GM23338 (cell line): Measurements from ENCODE around the gene ZFAND6. TPM values are rescaled to one million over a fixed set of nuclear protein-coding genes. Genes with fewer than 3 reads are reported as not detected.

Experiments used
- ATAC-seq: fragments of 200-7000 bp; cut with Tn5 transposase; 3 replicates; pipeline ENCODE4 v1.9.1; 2020
- DNase-seq: peaks from one replicate; pipeline ENCODE4 v3.0.0-alpha.2; 2015; ENCODE audit warnings: low spot score
- H2AFZ ChIP-seq: fragments of 200-600 bp; sonication (generic); 2 replicates; pipeline ENCODE4 v1.8.0; 2016; ENCODE audit warnings: antibody characterized with exemption, mild to moderate bottlenecking, moderate library complexity
- H3F3A ChIP-seq: fragments of 200-600 bp; sonication (generic); replicated peaks from 2 replicates; pipeline ENCODE4 v1.8.0; 2017; ENCODE audit warnings: antibody characterized with exemption, mixed run types, low read depth
- H3K27ac ChIP-seq: fragments of 200-600 bp; sonication (generic); 2 replicates; pipeline ENCODE4 v1.6.1; 2016; ENCODE audit warnings: low read depth
- H3K27me3 ChIP-seq: fragments of 200-600 bp; sonication (generic); 2 replicates; pipeline ENCODE4 v1.8.0; 2016; ENCODE audit warnings: mild to moderate bottlenecking, mixed run types, moderate library complexity; ENCODE audit not compliant: insufficient read depth
- H3K36me3 ChIP-seq: fragments of 200-600 bp; sonication (generic); 2 replicates; pipeline ENCODE4 v1.8.0; 2016; ENCODE audit warnings: mild to moderate bottlenecking; ENCODE audit not compliant: insufficient read depth
- H3K4me1 ChIP-seq: fragments of 200-600 bp; sonication (generic); 2 replicates; pipeline ENCODE4 v1.8.0; 2016; ENCODE audit warnings: mild to moderate bottlenecking, moderate library complexity; ENCODE audit not compliant: insufficient read depth
- H3K4me2 ChIP-seq: fragments of 200-600 bp; sonication (generic); 2 replicates; pipeline ENCODE4 v1.7.1; 2017; ENCODE audit warnings: mixed run types
- H3K4me3 ChIP-seq: fragments of 200-600 bp; sonication (generic); 2 replicates; pipeline ENCODE4 v1.6.1; 2016; ENCODE audit warnings: mixed run types
- H3K79me2 ChIP-seq: fragments of 200-600 bp; sonication (generic); replicated peaks from 2 replicates; pipeline ENCODE4 v1.8.0; 2017; ENCODE audit warnings: mild to moderate bottlenecking; ENCODE audit not compliant: insufficient read depth
- H3K9me2 ChIP-seq: fragments of 200-600 bp; sonication (generic); 2 replicates; pipeline ENCODE4 v1.8.0; 2017; ENCODE audit not compliant: insufficient read depth
- H4K20me1 ChIP-seq: fragments of 200-600 bp; sonication (generic); replicated peaks from 2 replicates; pipeline ENCODE4 v1.8.0; 2017; ENCODE audit warnings: mild to moderate bottlenecking; ENCODE audit not compliant: insufficient read depth
- H3K27ac Mint-ChIP-seq: 2 replicates; pipeline ENCODE4 v1.8.0; 2020; ENCODE audit warnings: inconsistent platforms, mild to moderate bottlenecking, moderate library complexity, mixed read lengths
- H3K27me3 Mint-ChIP-seq: 3 replicates; pipeline ENCODE4 v1.8.0; 2022; ENCODE audit warnings: low read depth, mild to moderate bottlenecking, moderate library complexity, mixed read lengths, inconsistent platforms; ENCODE audit not compliant: insufficient read depth, poor library complexity
- H3K36me3 Mint-ChIP-seq: 3 replicates; pipeline ENCODE4 v1.8.0; 2021; ENCODE audit warnings: low read depth, mild to moderate bottlenecking, inconsistent platforms, moderate library complexity, mixed read lengths
- H3K4me1 Mint-ChIP-seq: 3 replicates; pipeline ENCODE4 v1.8.0; 2020; ENCODE audit warnings: mild to moderate bottlenecking, inconsistent platforms, mixed read lengths
- H3K4me3 Mint-ChIP-seq: 3 replicates; pipeline ENCODE4 v1.8.0; 2021; ENCODE audit warnings: moderate library complexity, mild to moderate bottlenecking, inconsistent platforms, mixed read lengths
- H3K9me3 Mint-ChIP-seq: 3 replicates; pipeline ENCODE4 v1.8.0; 2020; ENCODE audit warnings: moderate library complexity, mild to moderate bottlenecking, inconsistent platforms, mixed read lengths
- CREB1 ChIP-seq: fragments of 250-450 bp; sonication (Bioruptor Pico); IDR thresholded peaks from 2 replicates; pipeline ENCODE4 v1.5.0; 2020; ENCODE audit warnings: low read depth, mild to moderate bottlenecking, moderate library complexity
- CTCF ChIP-seq, 2 experiments: fragments of 200-600 bp in 1 of 2; sonication (generic) in 1 of 2; conservative IDR thresholded peaks; 2 replicates each; pipeline versions ENCODE4 v1.5.1 to v1.6.1; 2016 to 2017; ENCODE audit warnings: antibody characterized with exemption in 2 of 2, low read depth in 2 of 2, mild to moderate bottlenecking in 2 of 2, moderate library complexity in 1 of 2
- ZNF114 ChIP-seq: fragments of 250-450 bp; sonication (Bioruptor Pico); IDR thresholded peaks from 2 replicates; pipeline ENCODE4 v1.5.0; 2020; ENCODE audit warnings: mild to moderate bottlenecking, moderate library complexity
- ZNF331 ChIP-seq: fragments of 250-450 bp; sonication (Bioruptor Pico); IDR thresholded peaks from 2 replicates; pipeline ENCODE4 v1.5.0; 2020; ENCODE audit warnings: low read depth, mild to moderate bottlenecking, moderate library complexity
- polyA plus RNA-seq: library from polyadenylated mRNA; unstranded; fragments of >200 nt; fragmentation: Nextera tagmentation; extraction: Ambion mirVana; gene quantifications from 2 replicates; pipeline ENCODE4 v1.2.1, GENCODE V29; 2016
- total RNA-seq: library from RNA; depleted of rRNA; stranded (reverse); fragments of >200 nt; shearing (Covaris generic); gene quantifications from 2 replicates; pipeline ENCODE4 v1.2.3, GENCODE V29; 2014

The ZFAND6 gene
- total and polyA plus RNA-seq, 2 experiments from 2014 or later = 205 to 292 TPM

- H3K36me3 ChIP-seq = no peaks in the 10 kb centered on the region
- H3K9me2 ChIP-seq = 0 out of 2 replicates have a peak, but pooled peaks cover 4% of the 10 kb centered on the region
- H4K20me1 ChIP-seq = no peaks in the 10 kb centered on the region
- Mint-ChIP-seq H3K4me3 (no peak overlapping the region), H3K9me3 (peaks cover 6% of the 10 kb centered on the region), H3K27ac (no peak overlapping the region), H3K27me3 (peaks cover 2% of the 10 kb centered on the region), H3K36me3 (no peaks in the 10 kb centered on the region), H3K4me1 (no peaks in the 10 kb centered on the region)
- no peaks in the 10 kb centered on the region for H3K4me1 ChIP-seq
- H3K79me2 ChIP-seq = no peaks in the 10 kb centered on the region
- TF ChIP-seq CREB1 (CRISPR knock-in tag) = no peak
- H3K27ac ChIP-seq = no peak overlapping the region
- no peaks in the 10 kb centered on the region for H3F3A ChIP-seq
- DNase-seq (no peak), ATAC-seq (no peak)
- no peak overlapping the region for H2AFZ ChIP-seq
- H3K4me2 ChIP-seq = no peak overlapping the region
- no peaks in the 10 kb centered on the region for H3K27me3 ChIP-seq
- no peak overlapping the region for H3K4me3 ChIP-seq
These were observed 38.7 kb upstream of the ZFAND6 start for GRCh38 chr15:80020731-80021130.

- H3K27me3 ChIP-seq = no peaks in the 10 kb centered on the region
- H3K9me2 ChIP-seq = peaks cover 12% of the 10 kb centered on the region; the same call in 1 of the 2 replicates
- H3K27me3 Mint-ChIP-seq = no peaks in the 10 kb centered on the region
- DNase-seq = no peak
- no peaks in the 10 kb centered on the region for H4K20me1 ChIP-seq
- TF ChIP-seq CTCF (conservative IDR thresholded peaks at IDR 0.05; ENCODE audit: low read depth in 2 of 2) = no peak
- H3K27ac ChIP-seq = no peak overlapping the region
- no peak for ATAC-seq
- H3K9me3 Mint-ChIP-seq = no peaks in the 10 kb centered on the region; the same call in 2 of the 3 replicates
- no peak overlapping the region for H3K27ac Mint-ChIP-seq
- H2AFZ ChIP-seq = no peak overlapping the region
- H3K4me1 ChIP-seq = peaks cover 7% of the 10 kb centered on the region
- H3K36me3 ChIP-seq = no peaks in the 10 kb centered on the region
- H3K4me3 Mint-ChIP-seq = no peak overlapping the region
- peaks cover 14% of the 10 kb centered on the region for H3K4me1 Mint-ChIP-seq
- no peaks in the 10 kb centered on the region for H3F3A ChIP-seq
- H3K79me2 ChIP-seq = no peaks in the 10 kb centered on the region
- H3K4me3 ChIP-seq = no peak overlapping the region
- no peak overlapping the region for H3K4me2 ChIP-seq
- H3K36me3 Mint-ChIP-seq = no peaks in the 10 kb centered on the region
These were observed 33.2 kb upstream of the ZFAND6 start for GRCh38 chr15:80026310-80026709.

- no peaks in the 10 kb centered on the region for H3K79me2 ChIP-seq
- Mint-ChIP-seq H3K4me1 (peaks cover 16% of the 10 kb centered on the region), H3K27me3 (no peaks in the 10 kb centered on the region), H3K4me3 (no peak overlapping the region), H3K36me3 (no peaks in the 10 kb centered on the region), H3K27ac (no peak overlapping the region), H3K9me3 (no peaks in the 10 kb centered on the region; the same call in 2 of the 3 replicates)
- no peak overlapping the region for H3K4me2 ChIP-seq
- no peak overlapping the region for H3K27ac ChIP-seq
- H3F3A ChIP-seq = no peaks in the 10 kb centered on the region
- peaks cover 7% of the 10 kb centered on the region for H3K4me1 ChIP-seq
- no peak overlapping the region for H2AFZ ChIP-seq
- H3K9me2 ChIP-seq = peaks cover 12% of the 10 kb centered on the region; the same call in 1 of the 2 replicates
- H3K36me3 ChIP-seq = no peaks in the 10 kb centered on the region
- ATAC-seq = no peak
- H4K20me1 ChIP-seq = no peaks in the 10 kb centered on the region
- DNase-seq = no peak
- no peaks in the 10 kb centered on the region for H3K27me3 ChIP-seq
- TF ChIP-seq ZNF114 (CRISPR knock-in tag) (no peak), ZNF331 (CRISPR knock-in tag) (no peak)
- H3K4me3 ChIP-seq = no peak overlapping the region
These were observed 32.7 kb upstream of the ZFAND6 start for GRCh38 chr15:80026754-80027153.
